Measurements from ENCODE around the gene TF. TPM values are rescaled to one million over a fixed set of nuclear protein-coding genes. Genes with fewer than 3 reads are reported as not detected.

TF gene
- total RNA-seq, 2 experiments from 2014 or later = 0.15 to 0.25 TPM

DNA sequence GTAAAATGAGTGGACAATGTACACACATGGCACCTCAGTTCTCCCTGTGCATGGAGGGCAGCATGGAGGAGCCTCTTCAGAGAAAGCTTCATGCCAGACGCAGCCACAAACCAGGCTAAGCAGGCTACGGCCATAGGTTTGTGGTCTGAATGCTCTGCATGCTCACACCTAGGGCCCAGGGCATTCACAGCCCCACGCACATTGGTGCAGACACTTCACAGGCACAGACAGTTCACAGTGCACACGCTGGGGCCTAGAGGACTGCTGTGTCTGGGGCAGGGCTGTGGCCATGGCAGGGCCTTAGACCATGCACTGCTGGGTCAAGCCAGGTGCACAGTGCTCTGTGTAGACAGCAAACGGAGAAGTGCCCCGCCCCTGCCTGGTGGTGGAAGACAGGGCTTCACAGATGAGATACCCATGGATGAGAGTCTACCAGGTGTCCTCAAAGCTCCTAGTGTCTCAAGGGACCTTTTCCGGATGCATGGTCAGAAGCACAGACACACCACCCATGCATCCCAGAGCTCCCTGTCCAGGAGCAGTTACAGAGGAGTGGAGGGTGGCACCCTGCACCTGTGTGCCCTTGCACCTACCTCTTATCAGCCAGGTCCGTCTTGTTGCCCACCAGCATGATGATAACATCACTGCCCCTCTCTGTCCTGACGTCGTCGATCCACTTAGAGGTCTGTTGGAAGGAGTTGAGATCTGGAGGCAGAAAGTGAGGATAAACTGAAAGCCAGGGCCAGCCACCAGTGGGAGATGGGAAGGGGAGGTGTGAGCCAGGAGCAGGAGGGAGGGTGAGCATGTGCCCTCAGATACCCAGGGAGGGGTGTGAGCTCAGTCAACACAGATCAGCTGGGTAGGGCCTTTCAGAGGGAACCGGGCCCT is 93.0 kb downstream of the TF start:
- no peak for DNase-seq (ENCODE audit: low spot score)
- ChIA-PET CTCF (ENCODE audit: unreplicated experiment) (no interaction called here), POLR2A (no interaction called here)
- Histone ChIP-seq H3K36me3 (ENCODE audit: insufficient read depth, low read length) (no peaks in the 10 kb centered on the region), H3K79me2 (ENCODE audit: insufficient read depth, low read depth, low read length) (no peaks in the 10 kb centered on the region), H4K20me1 (ENCODE audit: insufficient read depth, low read length) (no peaks in the 10 kb centered on the region), H3K4me3 (ENCODE audit: low read depth, low read length, poor library complexity, severe bottlenecking) (no peak overlapping the region), H3K4me2 (ENCODE audit: low read length) (no peak overlapping the region), H3K4me1 (ENCODE audit: insufficient read depth, low read length, poor library complexity, severe bottlenecking) (no peaks in the 10 kb centered on the region), H3K27ac (ENCODE audit: low read depth, low read length, poor library complexity, severe bottlenecking) (no peak overlapping the region), H3K9me3 (ENCODE audit: low read length) (no peaks in the 10 kb centered on the region), H2AFZ (ENCODE audit: low read length) (no peak overlapping the region), H3K9me2 (ENCODE audit: insufficient read depth, low read length) (no peaks in the 10 kb centered on the region)
- TF ChIP-seq EZH2phosphoT487 (IDR thresholded peaks at IDR 0.05; ENCODE audit: borderline replicate concordance, low read depth, low read length) = no peak
- TF ChIP-seq, protein P1, sequence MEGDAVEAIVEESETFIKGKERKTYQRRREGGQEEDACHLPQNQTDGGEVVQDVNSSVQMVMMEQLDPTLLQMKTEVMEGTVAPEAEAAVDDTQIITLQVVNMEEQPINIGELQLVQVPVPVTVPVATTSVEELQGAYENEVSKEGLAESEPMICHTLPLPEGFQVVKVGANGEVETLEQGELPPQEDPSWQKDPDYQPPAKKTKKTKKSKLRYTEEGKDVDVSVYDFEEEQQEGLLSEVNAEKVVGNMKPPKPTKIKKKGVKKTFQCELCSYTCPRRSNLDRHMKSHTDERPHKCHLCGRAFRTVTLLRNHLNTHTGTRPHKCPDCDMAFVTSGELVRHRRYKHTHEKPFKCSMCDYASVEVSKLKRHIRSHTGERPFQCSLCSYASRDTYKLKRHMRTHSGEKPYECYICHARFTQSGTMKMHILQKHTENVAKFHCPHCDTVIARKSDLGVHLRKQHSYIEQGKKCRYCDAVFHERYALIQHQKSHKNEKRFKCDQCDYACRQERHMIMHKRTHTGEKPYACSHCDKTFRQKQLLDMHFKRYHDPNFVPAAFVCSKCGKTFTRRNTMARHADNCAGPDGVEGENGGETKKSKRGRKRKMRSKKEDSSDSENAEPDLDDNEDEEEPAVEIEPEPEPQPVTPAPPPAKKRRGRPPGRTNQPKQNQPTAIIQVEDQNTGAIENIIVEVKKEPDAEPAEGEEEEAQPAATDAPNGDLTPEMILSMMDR (conservative IDR thresholded peaks at IDR 0.05; ENCODE audit: low read length) = no peak
- no TSS peak for BruUV-seq (replicated peaks)
- intact Hi-C loops (cut with micrococcal nuclease; ENCODE audit: unreplicated experiment) = no loop called here

GRCh38 chr3:133840055-133840737 is 94.0 kb downstream of the TF start:
- BruUV-seq (replicated peaks) = no TSS peak
- Histone ChIP-seq H3K4me3 (ENCODE audit: low read depth, low read length, poor library complexity, severe bottlenecking) (no peak overlapping the region), H3K27ac (ENCODE audit: low read depth, low read length, poor library complexity, severe bottlenecking) (no peak overlapping the region), H3K79me2 (ENCODE audit: insufficient read depth, low read depth, low read length) (no peaks in the 10 kb centered on the region), H3K9me2 (ENCODE audit: insufficient read depth, low read length) (no peaks in the 10 kb centered on the region), H3K9me3 (ENCODE audit: low read length) (no peaks in the 10 kb centered on the region), H3K4me1 (ENCODE audit: insufficient read depth, low read length, poor library complexity, severe bottlenecking) (no peaks in the 10 kb centered on the region), H2AFZ (ENCODE audit: low read length) (no peak overlapping the region), H3K36me3 (ENCODE audit: insufficient read depth, low read length) (no peaks in the 10 kb centered on the region), H3K4me2 (ENCODE audit: low read length) (no peak overlapping the region), H4K20me1 (ENCODE audit: insufficient read depth, low read length) (no peaks in the 10 kb centered on the region)
- intact Hi-C loops (cut with micrococcal nuclease; ENCODE audit: unreplicated experiment) = no loop called here
- ChIA-PET CTCF (ENCODE audit: unreplicated experiment) (interaction anchor here (0.7 kb wide), 1 partner anchor 372 kb away, joined by 4 read pairs; no protein-coding TSS in a partner anchor), POLR2A (no interaction called here)
- no peak for DNase-seq (ENCODE audit: low spot score)
- no peak for TF ChIP-seq EZH2phosphoT487 (IDR thresholded peaks at IDR 0.05; ENCODE audit: borderline replicate concordance, low read depth, low read length)
- TF ChIP-seq, protein P1 (conservative IDR thresholded peaks at IDR 0.05; ENCODE audit: low read length) = no peak
